Measurements from ENCODE around the gene NDUFB2. TPM values are rescaled to one million over a fixed set of nuclear protein-coding genes. Genes with fewer than 3 reads are reported as not detected.

The NDUFB2 gene
- total and polyA plus RNA-seq, 2 of the 13 experiments (the other 11 are each of a cell fraction or from before 2014, with no cell fraction given), result 206 to 221 TPM

DNA sequence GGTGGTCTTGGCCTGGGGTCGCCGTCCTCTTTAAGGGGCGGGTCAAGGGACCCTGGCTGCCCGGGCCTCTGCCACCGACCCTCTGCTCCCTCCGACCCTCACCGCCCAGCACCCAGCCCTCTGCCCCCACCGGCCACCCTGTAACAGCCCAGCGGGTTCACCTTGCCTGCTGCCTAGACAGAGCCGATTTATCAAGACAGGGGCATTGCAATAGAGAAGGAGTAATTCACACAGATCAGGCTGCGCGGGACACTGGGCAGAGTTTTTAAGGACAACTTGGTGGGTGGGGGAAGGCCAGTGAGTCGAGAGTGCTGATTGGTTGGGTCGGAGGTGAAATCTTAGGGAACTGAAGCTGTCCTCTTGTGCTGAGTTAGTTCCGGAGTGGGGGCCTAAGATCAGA lies 24.5 kb upstream of the NDUFB2 start:
- Histone ChIP-seq H3K4me1 (ENCODE audit: insufficient read depth, low read length) (peaks cover 16% of the 10 kb centered on the region), H3K27ac (ENCODE audit: extremely low read length, insufficient read depth, low read length) (no peak overlapping the region), H2AFZ (ENCODE audit: low read length) (peak overlapping the region; percentile 54), H3K36me3 (replicated peaks in 1 of 2; ENCODE audit: control insufficient read depth in 1 of 2, insufficient read depth in 2 of 2, low read length in 2 of 2) (no peaks in the 10 kb centered on the region), H3K9me3 (ENCODE audit: low read length) (no peaks in the 10 kb centered on the region), H4K20me1 (ENCODE audit: insufficient read depth, low read length) (no peaks in the 10 kb centered on the region), H3K9ac (ENCODE audit: insufficient read depth, low read depth, low read length) (peak overlapping the region; percentile 11; the same call in 1 of the 2 replicates), H3K27me3 (ENCODE audit: control insufficient read depth in 1 of 2, insufficient read depth in 2 of 2, low read length in 2 of 2) (0 out of 5 replicates have a peak, but pooled peaks cover 0 to 2% of the 10 kb centered on the region in 2 experiments), H3K79me2 (ENCODE audit: insufficient read depth, low read length) (no peaks in the 10 kb centered on the region), H3K4me2 (ENCODE audit: low read depth, low read length) (peak overlapping the region; percentile 83), H3K4me3 (replicated peaks in 1 of 3; ENCODE audit: insufficient read depth in 1 of 3, low read depth in 2 of 3, low read length in 3 of 3) (peak overlapping the region; percentile 37 to 78 (median 63); a peak in 4 of 6 replicates)
- no TSS peak for BruUV-seq (replicated peaks)
- ChIA-PET CTCF (ENCODE audit: low intra/inter-chr PET ratio, low total read pairs) (no interaction called here), POLR2A (interaction anchor here (1.5 kb wide), 1 partner anchor 24 kb away, joined by 5 read pairs; the partner anchor contains the start of gene NDUFB2)
- FAIRE-seq (no peak), ATAC-seq (no peak), DNase-seq (ENCODE audit: low spot score) (no peak)
- in situ Hi-C loops (cut with HindIII; ENCODE audit: extremely low pct_ligation_motif_present, low pct_unique_long_range_greater_than_20kb) (no loop called here), intact Hi-C loops (cut with micrococcal nuclease; ENCODE audit: unreplicated experiment) (no loop called here)
- WGBS (ENCODE audit: low lambda C conversion rate), result 57% methylated on average over 15 of the region's 15 CpGs
- TF ChIP-seq TBP (CRISPR knock-in tag; IDR thresholded peaks at IDR 0.05) (no peak), MEF2D (CRISPR knock-in tag; IDR thresholded peaks at IDR 0.05) (no peak), ZNF816 (CRISPR knock-in tag; IDR thresholded peaks at IDR 0.05; ENCODE audit: borderline replicate concordance) (no peak), ZNF773 (CRISPR knock-in tag; IDR thresholded peaks at IDR 0.05; ENCODE audit: borderline replicate concordance) (no peak), ZNF589 (CRISPR knock-in tag; conservative IDR thresholded peaks at IDR 0.05) (no peak), SAP130 (CRISPR knock-in tag; IDR thresholded peaks at IDR 0.05; ENCODE audit: low read depth) (no peak), ZSCAN21 (CRISPR knock-in tag; IDR thresholded peaks at IDR 0.05; ENCODE audit: borderline replicate concordance) (no peak)
- TF ChIP-seq, protein P1, sequence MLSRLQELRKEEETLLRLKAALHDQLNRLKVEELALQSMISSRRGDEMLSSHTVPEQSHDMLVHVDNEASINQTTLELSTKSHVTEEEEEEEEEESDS (CRISPR knock-in tag; IDR thresholded peaks at IDR 0.05; ENCODE audit: borderline replicate concordance), result no peak
- TF ChIP-seq, protein P2, sequence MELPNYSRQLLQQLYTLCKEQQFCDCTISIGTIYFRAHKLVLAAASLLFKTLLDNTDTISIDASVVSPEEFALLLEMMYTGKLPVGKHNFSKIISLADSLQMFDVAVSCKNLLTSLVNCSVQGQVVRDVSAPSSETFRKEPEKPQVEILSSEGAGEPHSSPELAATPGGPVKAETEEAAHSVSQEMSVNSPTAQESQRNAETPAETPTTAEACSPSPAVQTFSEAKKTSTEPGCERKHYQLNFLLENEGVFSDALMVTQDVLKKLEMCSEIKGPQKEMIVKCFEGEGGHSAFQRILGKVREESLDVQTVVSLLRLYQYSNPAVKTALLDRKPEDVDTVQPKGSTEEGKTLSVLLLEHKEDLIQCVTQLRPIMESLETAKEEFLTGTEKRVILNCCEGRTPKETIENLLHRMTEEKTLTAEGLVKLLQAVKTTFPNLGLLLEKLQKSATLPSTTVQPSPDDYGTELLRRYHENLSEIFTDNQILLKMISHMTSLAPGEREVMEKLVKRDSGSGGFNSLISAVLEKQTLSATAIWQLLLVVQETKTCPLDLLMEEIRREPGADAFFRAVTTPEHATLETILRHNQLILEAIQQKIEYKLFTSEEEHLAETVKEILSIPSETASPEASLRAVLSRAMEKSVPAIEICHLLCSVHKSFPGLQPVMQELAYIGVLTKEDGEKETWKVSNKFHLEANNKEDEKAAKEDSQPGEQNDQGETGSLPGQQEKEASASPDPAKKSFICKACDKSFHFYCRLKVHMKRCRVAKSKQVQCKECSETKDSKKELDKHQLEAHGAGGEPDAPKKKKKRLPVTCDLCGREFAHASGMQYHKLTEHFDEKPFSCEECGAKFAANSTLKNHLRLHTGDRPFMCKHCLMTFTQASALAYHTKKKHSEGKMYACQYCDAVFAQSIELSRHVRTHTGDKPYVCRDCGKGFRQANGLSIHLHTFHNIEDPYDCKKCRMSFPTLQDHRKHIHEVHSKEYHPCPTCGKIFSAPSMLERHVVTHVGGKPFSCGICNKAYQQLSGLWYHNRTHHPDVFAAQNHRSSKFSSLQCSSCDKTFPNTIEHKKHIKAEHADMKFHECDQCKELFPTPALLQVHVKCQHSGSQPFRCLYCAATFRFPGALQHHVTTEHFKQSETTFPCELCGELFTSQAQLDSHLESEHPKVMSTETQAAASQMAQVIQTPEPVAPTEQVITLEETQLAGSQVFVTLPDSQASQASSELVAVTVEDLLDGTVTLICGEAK (IDR thresholded peaks at IDR 0.05), result no peak
- TF ChIP-seq, protein P2 (CRISPR knock-in tag; IDR thresholded peaks at IDR 0.05), result no peak
- TF ChIP-seq, protein P3, sequence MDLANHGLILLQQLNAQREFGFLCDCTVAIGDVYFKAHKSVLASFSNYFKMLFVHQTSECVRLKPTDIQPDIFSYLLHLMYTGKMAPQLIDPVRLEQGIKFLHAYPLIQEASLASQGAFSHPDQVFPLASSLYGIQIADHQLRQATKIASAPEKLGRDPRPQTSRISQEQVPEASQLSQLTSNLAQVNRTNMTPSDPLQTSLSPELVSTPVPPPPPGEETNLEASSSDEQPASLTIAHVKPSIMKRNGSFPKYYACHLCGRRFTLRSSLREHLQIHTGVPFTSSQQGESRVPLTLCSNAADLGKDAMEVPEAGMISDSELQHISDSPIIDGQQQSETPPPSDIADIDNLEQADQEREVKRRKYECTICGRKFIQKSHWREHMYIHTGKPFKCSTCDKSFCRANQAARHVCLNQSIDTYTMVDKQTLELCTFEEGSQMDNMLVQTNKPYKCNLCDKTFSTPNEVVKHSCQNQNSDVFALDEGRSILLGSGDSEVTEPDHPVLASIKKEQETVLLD (CRISPR knock-in tag; IDR thresholded peaks at IDR 0.05; ENCODE audit: low read depth), result no peak
- TF ChIP-seq, protein P4, sequence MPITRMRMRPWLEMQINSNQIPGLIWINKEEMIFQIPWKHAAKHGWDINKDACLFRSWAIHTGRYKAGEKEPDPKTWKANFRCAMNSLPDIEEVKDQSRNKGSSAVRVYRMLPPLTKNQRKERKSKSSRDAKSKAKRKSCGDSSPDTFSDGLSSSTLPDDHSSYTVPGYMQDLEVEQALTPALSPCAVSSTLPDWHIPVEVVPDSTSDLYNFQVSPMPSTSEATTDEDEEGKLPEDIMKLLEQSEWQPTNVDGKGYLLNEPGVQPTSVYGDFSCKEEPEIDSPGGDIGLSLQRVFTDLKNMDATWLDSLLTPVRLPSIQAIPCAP (CRISPR knock-in tag; IDR thresholded peaks at IDR 0.05; ENCODE audit: low read depth), result no peak
- TF ChIP-seq, protein P5, sequence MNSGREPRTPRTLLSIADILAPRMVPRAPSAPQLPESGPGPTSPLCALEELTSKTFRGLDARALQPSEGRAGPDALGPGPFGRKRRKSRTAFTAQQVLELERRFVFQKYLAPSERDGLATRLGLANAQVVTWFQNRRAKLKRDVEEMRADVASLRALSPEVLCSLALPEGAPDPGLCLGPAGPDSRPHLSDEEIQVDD (CRISPR knock-in tag; IDR thresholded peaks at IDR 0.05; ENCODE audit: borderline replicate concordance), result no peak
